Left colon (tissue), 2 donors: ENCODE measurements around the gene PRKACA. TPM values are rescaled to one million over a fixed set of nuclear protein-coding genes. Genes with fewer than 3 reads are reported as not detected.
A peak's percentile ranks its signal among the peaks of the same experiment; 100 is the strongest.
"Not testable (repeated sequence)": the region's sequence is repeated elsewhere in the genome, so short reads cannot be mapped to it uniquely, and the experiment has no call there.

Source experiments
- ATAC-seq: fragments of 200-7000 bp; cut with Tn5 transposase; one replicate; pipeline ENCODE4 v1.9.1; 2020; ENCODE audit warnings: mild to moderate bottlenecking, moderate library complexity
- DNase-seq, 2 donors: peaks; one replicate each; pipeline ENCODE4 v3.0.0-alpha.2; 2020
- intact Hi-C, 2 donors: fragments of 100-400 bp; cut with DNase I in 1 of 2; cut with micrococcal nuclease in 1 of 2; formaldehyde crosslinking; loops; one replicate each; pipeline versions ENCODE4 v1.11.2 to v1.14.0; 2022; cut with DNase I, micrococcal nuclease
- total RNA-seq, 2 donors: library from RNA; stranded (reverse); fragmentation: NEBNext Ultra II Directional; extraction: Animal tissue kit (Norgen Biotek cat#: 25700); gene quantifications; one replicate each; pipeline ENCODE4 v1.2.1, GENCODE V29; 2021
- donor health status: DM: no; HTN: no; CAD: no.
- donor health status: DM: yes; HTN: yes; CAD: no.

Gene PRKACA
- total RNA-seq, 2 donors from 2014 or later, result 78.8 to 80.1 TPM

DNA sequence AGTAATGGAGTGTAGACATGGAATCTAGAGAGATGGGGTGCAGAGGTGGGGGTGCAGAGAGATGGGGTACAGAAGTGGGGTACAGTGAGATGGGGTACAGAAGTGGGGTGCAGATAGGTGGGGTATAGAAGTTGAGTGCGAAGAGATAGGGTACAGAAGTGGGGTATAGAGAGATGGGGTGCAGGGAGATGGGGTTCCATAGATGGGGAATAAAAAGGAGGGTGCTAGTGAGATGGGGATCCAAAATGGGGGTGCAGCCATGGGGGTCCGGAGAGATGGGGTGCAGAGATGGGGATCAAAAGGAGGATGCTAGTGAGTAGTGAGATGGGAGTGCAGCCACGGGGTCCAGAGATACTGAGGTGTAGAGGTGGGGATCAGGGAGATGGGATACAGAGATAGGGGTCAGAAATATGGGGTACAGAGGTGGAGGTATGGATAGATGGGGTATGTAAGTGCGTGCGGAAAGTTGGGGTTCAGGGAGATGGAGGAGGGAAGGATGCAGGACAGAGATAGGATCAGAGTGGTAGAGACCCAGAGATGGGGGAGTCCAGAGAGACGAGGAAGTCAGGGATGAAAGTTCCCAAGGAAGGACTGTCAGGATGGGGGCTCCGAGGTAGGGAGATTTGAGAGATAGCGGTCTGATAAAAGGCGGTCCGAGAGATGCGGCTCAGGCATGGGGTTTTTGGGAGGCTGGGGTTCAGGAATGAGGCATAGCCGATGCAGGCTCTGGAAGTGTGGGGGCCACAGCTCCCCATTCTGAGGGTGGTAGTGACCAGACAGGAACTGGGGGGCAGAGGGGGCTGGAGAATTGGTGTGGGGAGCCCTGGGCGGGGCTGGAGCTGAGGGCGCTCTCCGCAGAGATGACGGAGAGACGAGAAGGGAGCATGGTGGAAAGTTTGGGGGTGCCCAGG is 59.1 kb downstream of the PRKACA start:
- no peak for ATAC-seq
- no peak for DNase-seq
- intact Hi-C loops, result loop anchor here in 1 of 2 donors (5.0 kb wide), 1 partner anchor 181 kb away; the partner anchor contains the start of gene NANOS3

DNA sequence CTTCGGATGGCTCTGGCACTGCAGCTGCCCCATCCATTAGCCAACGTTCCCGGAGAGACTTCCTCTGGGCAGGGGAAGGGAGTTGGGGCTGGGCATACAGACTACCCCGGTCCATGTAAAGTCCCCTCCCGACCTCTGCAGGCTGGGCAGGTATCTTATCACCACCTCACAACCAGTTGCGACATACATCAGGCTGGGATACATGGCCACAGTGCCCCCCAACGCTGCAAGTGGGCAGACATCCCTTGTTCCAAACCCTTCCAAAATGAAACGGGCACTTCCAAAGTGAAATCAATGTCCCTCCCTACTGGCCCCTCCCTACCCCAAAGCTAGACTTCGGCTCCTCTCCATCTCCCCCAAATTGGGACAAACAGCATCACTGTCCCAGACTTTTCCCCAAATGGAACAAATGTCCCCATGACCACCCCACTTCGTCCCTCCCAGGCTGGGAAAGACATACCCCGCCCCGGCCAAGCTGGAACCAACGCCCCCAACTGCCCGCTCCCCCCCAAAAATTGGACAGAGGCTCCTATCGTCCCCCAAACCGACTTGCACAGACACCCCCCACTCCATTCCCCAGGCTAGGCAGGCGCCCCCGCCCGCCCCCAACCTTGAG is 60.7 kb downstream of the PRKACA start:
- ATAC-seq, result no peak
- no peak for DNase-seq
- intact Hi-C loops, result loop anchor here in 1 of 2 donors (5.0 kb wide), 1 partner anchor 180 kb away; the partner anchor contains the start of gene NANOS3

GRCh38 chr19:14056069-14056666 is 61.4 kb downstream of the PRKACA start:
- no peak for ATAC-seq
- intact Hi-C loops, result loop anchor here in 1 of 2 donors (5.0 kb wide), 1 partner anchor 179 kb away; the partner anchor contains the start of gene NANOS3

GRCh38 chr19:14055396-14055795 is 62.2 kb downstream of the PRKACA start:
- ATAC-seq (no peak), DNase-seq (no peak)
- intact Hi-C loops, result loop anchor here in 1 of 2 donors (5.0 kb wide), 1 partner anchor 178 kb away; the partner anchor contains the start of gene NANOS3

More at GRCh38 chr19:14056069-14056666, 61.4 kb downstream of the PRKACA start:
- no peak for DNase-seq

GRCh38 chr19:14054721-14055120 is 62.8 kb downstream of the PRKACA start:
- intact Hi-C loops, result loop anchor here in 1 of 2 donors (5.0 kb wide), 1 partner anchor 177 kb away; the partner anchor contains the start of gene NANOS3
- ATAC-seq, result no peak

DNA sequence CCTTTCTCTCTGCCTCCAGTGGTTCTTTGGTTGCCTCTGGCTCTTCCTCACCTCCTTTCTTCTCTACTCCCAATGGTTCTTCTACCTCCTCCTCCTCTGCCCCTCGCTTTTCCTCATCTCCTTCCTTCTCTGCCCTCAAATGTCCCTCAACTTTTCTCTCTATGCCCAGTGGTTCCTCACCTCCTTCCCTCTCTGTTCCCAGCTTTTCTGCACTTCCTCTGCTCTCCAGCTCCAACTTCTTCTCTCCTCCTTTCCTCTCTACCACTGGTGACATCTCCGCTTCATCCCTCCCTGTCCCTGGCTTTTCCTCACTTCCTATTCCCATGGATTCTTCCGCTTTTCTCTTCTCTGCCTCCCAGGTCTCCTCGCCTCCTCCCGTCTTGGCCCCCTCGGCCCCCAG is 63.5 kb downstream of the PRKACA start:
- intact Hi-C loops, result no loop called here
- ATAC-seq (no peak), DNase-seq (no peak)

More at GRCh38 chr19:14054721-14055120, 62.8 kb downstream of the PRKACA start:
- DNase-seq, result no peak

DNA sequence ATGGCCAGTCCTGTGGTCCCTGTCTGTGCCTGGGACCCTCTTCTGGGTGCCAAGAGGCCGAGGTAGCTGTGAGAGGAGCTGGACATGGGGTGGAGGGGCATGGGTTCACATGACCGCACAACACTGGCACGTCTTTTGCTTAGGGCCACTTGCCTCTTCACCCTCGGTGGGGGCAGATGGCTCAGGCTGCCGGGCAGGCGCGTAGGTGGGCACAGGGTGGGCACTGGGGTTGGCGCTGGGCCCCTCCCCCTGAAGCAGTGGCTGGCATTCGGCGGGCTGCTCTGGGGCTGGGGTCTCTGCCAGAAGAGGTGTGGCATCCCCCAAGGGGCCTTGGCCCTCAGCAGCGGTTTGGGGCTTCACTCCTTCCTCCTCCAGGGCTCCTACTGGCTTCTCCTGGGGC is 64.1 kb downstream of the PRKACA start:
- ATAC-seq, result no peak
- DNase-seq, result no peak
- intact Hi-C loops, result no loop called here

GRCh38 chr19:14053032-14053431 is 64.5 kb downstream of the PRKACA start:
- no peak for DNase-seq
- intact Hi-C loops, result no loop called here
- no peak for ATAC-seq

GRCh38 chr19:14052470-14052869 is 65.1 kb downstream of the PRKACA start:
- no peak for ATAC-seq
- DNase-seq, result no peak
- intact Hi-C loops, result no loop called here

GRCh38 chr19:14051980-14052379 is 65.6 kb downstream of the PRKACA start:
- no peak for ATAC-seq
- intact Hi-C loops, result no loop called here

DNA sequence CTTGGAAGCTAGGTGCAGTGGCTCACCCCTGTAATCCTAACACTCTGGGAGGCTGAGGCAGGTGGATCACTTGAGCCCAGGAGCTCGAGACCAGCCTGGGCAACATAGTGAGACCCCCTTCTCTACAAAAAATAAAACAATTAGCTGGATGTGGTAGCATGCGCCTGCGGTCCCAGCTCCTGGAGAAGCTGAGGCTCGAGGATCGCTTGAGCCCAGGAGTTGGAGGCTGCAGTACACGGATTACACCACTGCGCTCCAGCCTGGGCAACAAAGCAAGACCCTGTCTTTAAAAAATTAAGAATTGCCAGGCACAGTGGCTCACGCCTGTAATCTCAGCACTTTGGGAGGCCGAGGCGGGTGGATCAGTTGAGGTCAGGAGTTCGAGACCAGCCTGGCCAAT is 66.6 kb downstream of the PRKACA start:
- DNase-seq, ATAC-seq, intact Hi-C loops: not testable (repeated sequence)

More at GRCh38 chr19:14051980-14052379, 65.6 kb downstream of the PRKACA start:
- DNase-seq, result no peak

DNA sequence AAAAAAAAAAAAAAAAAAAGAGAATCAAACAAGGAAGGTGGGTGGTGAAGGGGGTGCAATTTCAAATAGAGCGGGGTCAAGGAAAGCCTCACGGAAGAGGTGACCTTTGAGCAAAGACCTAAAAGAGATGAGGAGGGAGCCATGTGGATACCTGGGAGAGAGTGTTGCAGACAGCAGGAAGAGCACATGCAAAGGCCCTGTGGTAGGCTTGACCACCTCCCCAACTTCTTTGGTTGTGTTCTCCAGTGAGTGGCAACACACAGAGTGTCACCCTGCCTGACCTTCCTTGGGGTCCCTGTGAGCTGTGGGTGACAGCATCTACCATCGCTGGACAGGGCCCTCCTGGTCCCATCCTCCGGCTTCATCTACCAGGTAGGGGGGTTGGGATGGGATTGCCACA is 67.0 kb downstream of the PRKACA start:
- no peak for DNase-seq
- intact Hi-C loops, result no loop called here

GRCh38 chr19:14048443-14049153 is 69.0 kb downstream of the PRKACA start:
- DNase-seq (peak in 1 of 2 donors; percentile 70), ATAC-seq (peak; percentile 60)
- intact Hi-C loops, result no loop called here

More for the DNA sequence above, 67.0 kb downstream of the PRKACA start:
- ATAC-seq, result no peak

GRCh38 chr19:14047866-14048265 is 69.7 kb downstream of the PRKACA start:
- intact Hi-C loops, ATAC-seq, DNase-seq: not testable (repeated sequence)

GRCh38 chr19:14042659-14043608 is 74.6 kb downstream of the PRKACA start:
- DNase-seq (peak in 1 of 2 donors; percentile 37), ATAC-seq (peak; percentile 54)
- intact Hi-C loops, result not testable (repeated sequence)
